ENCODE measurements around the gene EPS8L2.

Gene EPS8L2

DNA sequence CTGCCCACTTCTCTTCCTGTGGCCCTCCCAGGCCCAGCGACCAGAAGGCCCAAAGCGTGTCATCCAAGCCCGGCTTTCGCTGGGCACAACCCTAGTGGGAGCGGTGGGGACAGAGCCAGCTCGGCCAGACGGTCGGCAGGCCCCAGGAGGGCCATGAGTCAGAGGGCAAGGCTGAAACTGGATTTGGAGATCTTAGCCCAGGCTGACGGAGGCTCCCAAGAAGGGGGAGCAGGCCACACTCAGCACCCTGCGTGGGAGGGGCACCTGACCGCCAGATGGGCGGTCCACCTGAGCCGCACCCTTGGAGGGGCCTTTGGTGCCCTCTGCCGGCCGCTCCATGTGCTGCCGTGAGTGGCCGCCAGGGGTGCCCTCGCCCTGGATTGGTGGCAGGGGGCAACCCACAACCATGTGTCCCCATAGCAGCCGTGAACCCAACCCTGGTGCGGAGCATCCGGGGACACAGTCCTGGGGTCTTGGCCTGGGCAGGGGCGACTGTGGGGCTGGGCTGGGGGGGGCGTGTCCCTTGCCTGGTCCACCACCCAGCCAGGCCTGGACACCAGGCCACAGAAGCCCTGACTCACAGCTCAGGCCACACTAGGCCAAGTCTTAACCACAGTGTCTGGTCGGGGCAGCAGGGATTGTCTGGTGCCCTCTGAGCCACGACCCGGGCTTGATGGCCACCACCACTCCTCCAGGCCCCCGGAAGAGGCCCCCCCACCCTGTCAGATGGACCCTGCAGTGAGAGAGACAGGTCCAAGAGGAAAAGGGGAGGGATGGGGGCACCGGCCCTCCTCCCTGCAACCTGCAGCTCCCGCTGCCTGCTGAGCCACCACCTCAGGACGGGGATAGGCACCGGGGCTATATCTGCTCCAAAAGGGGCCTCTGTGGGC is 22.1 kb downstream of the EPS8L2 start:
- Histone ChIP-seq H3K9me3 (ENCODE audit: control insufficient read depth, insufficient read depth, low read depth, low read length) (no peaks in the 10 kb centered on the region), H3K36me3 (ENCODE audit: control insufficient read depth in 2 of 2, insufficient read depth in 1 of 2, low read length in 2 of 2) (no peaks in the 10 kb centered on the region), H3K4me3 (ENCODE audit: low read depth, low read length) (no peak overlapping the region), H3K27ac (ENCODE audit: extremely low read depth, low read depth, low read length) (no peak overlapping the region), H3K4me1 (ENCODE audit: control insufficient read depth, insufficient read depth, low read length) (no peaks in the 10 kb centered on the region; the same call in 1 of the 2 replicates)
- CTCF ChIA-PET, result interaction anchor here (0.6 to 3.1 kb wide), 16 partner anchors 9 to 374 kb away, joined by 3 to 17 read pairs (median 3); partner anchors contain the start of gene TMEM80
- POLR2A ChIA-PET, result no interaction called here
- 0 out of 2 replicates have a peak, but pooled peaks have one; percentile 23 for TF ChIP-seq ZFP69B (tag by site-specific recombination; IDR thresholded peaks at IDR 0.05)
- TF ChIP-seq KLF8 (tag by site-specific recombination; IDR thresholded peaks at IDR 0.05), result peak; percentile 58; the same call in 1 of the 2 replicates
- TF ChIP-seq, protein P1, sequence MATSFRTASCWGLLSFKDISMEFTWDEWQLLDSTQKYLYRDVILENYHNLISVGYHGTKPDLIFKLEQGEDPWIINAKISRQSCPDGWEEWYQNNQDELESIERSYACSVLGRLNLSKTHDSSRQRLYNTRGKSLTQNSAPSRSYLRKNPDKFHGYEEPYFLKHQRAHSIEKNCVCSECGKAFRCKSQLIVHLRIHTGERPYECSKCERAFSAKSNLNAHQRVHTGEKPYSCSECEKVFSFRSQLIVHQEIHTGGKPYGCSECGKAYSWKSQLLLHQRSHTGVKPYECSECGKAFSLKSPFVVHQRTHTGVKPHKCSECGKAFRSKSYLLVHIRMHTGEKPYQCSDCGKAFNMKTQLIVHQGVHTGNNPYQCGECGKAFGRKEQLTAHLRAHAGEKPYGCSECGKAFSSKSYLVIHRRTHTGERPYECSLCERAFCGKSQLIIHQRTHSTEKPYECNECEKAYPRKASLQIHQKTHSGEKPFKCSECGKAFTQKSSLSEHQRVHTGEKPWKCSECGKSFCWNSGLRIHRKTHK (tag by site-specific recombination; IDR thresholded peaks at IDR 0.05), result no peak
- TF ChIP-seq GLIS2 (tag by site-specific recombination; IDR thresholded peaks at IDR 0.05), result peak; percentile 82
- TF ChIP-seq ZFHX2 (tag by site-specific recombination; conservative IDR thresholded peaks at IDR 0.05), result peak; percentile 86
- TF ChIP-seq, protein P2, sequence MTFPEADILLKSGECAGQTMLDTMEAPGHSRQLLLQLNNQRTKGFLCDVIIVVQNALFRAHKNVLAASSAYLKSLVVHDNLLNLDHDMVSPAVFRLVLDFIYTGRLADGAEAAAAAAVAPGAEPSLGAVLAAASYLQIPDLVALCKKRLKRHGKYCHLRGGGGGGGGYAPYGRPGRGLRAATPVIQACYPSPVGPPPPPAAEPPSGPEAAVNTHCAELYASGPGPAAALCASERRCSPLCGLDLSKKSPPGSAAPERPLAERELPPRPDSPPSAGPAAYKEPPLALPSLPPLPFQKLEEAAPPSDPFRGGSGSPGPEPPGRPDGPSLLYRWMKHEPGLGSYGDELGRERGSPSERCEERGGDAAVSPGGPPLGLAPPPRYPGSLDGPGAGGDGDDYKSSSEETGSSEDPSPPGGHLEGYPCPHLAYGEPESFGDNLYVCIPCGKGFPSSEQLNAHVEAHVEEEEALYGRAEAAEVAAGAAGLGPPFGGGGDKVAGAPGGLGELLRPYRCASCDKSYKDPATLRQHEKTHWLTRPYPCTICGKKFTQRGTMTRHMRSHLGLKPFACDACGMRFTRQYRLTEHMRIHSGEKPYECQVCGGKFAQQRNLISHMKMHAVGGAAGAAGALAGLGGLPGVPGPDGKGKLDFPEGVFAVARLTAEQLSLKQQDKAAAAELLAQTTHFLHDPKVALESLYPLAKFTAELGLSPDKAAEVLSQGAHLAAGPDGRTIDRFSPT (tag by site-specific recombination; IDR thresholded peaks at IDR 0.05), result peak; percentile 88; the same call in 1 of the 2 replicates
- peak; percentile 64 for TF ChIP-seq GLIS1 (tag by site-specific recombination; IDR thresholded peaks at IDR 0.05)
- TF ChIP-seq KLF7 (tag by site-specific recombination; IDR thresholded peaks at IDR 0.05; ENCODE audit: borderline replicate concordance), result 0 out of 2 replicates have a peak, but pooled peaks have one; percentile 53
- TF ChIP-seq EGR2 (tag by site-specific recombination; IDR thresholded peaks at IDR 0.05; ENCODE audit: low read depth), result peak; percentile 54; the same call in 1 of the 2 replicates
- no peak for TF ChIP-seq ZNF114 (tag by site-specific recombination; IDR thresholded peaks at IDR 0.05)
- peak; percentile 54 for TF ChIP-seq ZEB2 (tag by site-specific recombination; IDR thresholded peaks at IDR 0.05)
- peak; percentile 32; the same call in 1 of the 2 replicates for TF ChIP-seq ZNF629 (tag by site-specific recombination; IDR thresholded peaks at IDR 0.05)
- TF ChIP-seq, protein P3, sequence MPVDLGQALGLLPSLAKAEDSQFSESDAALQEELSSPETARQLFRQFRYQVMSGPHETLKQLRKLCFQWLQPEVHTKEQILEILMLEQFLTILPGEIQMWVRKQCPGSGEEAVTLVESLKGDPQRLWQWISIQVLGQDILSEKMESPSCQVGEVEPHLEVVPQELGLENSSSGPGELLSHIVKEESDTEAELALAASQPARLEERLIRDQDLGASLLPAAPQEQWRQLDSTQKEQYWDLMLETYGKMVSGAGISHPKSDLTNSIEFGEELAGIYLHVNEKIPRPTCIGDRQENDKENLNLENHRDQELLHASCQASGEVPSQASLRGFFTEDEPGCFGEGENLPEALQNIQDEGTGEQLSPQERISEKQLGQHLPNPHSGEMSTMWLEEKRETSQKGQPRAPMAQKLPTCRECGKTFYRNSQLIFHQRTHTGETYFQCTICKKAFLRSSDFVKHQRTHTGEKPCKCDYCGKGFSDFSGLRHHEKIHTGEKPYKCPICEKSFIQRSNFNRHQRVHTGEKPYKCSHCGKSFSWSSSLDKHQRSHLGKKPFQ (tag by site-specific recombination; IDR thresholded peaks at IDR 0.05), result no peak
- peak; percentile 83 for TF ChIP-seq KLF9 (tag by site-specific recombination; IDR thresholded peaks at IDR 0.05; ENCODE audit: low read depth)
- peak; percentile 76; the same call in 1 of the 2 replicates for TF ChIP-seq ZNF223 (tag by site-specific recombination; IDR thresholded peaks at IDR 0.05)
- TF ChIP-seq, protein P4, sequence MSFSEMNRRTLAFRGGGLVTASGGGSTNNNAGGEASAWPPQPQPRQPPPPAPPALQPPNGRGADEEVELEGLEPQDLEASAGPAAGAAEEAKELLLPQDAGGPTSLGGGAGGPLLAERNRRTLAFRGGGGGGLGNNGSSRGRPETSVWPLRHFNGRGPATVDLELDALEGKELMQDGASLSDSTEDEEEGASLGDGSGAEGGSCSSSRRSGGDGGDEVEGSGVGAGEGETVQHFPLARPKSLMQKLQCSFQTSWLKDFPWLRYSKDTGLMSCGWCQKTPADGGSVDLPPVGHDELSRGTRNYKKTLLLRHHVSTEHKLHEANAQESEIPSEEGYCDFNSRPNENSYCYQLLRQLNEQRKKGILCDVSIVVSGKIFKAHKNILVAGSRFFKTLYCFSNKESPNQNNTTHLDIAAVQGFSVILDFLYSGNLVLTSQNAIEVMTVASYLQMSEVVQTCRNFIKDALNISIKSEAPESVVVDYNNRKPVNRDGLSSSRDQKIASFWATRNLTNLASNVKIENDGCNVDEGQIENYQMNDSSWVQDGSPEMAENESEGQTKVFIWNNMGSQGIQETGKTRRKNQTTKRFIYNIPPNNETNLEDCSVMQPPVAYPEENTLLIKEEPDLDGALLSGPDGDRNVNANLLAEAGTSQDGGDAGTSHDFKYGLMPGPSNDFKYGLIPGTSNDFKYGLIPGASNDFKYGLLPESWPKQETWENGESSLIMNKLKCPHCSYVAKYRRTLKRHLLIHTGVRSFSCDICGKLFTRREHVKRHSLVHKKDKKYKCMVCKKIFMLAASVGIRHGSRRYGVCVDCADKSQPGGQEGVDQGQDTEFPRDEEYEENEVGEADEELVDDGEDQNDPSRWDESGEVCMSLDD (tag by site-specific recombination; IDR thresholded peaks at IDR 0.05), result peak; percentile 59
- TF ChIP-seq ZNF423 (tag by site-specific recombination; IDR thresholded peaks at IDR 0.05), result peak; percentile 43; the same call in 1 of the 2 replicates
- no peak for TF ChIP-seq ZNF658 (tag by site-specific recombination; IDR thresholded peaks at IDR 0.05)
- TF ChIP-seq, protein P5, sequence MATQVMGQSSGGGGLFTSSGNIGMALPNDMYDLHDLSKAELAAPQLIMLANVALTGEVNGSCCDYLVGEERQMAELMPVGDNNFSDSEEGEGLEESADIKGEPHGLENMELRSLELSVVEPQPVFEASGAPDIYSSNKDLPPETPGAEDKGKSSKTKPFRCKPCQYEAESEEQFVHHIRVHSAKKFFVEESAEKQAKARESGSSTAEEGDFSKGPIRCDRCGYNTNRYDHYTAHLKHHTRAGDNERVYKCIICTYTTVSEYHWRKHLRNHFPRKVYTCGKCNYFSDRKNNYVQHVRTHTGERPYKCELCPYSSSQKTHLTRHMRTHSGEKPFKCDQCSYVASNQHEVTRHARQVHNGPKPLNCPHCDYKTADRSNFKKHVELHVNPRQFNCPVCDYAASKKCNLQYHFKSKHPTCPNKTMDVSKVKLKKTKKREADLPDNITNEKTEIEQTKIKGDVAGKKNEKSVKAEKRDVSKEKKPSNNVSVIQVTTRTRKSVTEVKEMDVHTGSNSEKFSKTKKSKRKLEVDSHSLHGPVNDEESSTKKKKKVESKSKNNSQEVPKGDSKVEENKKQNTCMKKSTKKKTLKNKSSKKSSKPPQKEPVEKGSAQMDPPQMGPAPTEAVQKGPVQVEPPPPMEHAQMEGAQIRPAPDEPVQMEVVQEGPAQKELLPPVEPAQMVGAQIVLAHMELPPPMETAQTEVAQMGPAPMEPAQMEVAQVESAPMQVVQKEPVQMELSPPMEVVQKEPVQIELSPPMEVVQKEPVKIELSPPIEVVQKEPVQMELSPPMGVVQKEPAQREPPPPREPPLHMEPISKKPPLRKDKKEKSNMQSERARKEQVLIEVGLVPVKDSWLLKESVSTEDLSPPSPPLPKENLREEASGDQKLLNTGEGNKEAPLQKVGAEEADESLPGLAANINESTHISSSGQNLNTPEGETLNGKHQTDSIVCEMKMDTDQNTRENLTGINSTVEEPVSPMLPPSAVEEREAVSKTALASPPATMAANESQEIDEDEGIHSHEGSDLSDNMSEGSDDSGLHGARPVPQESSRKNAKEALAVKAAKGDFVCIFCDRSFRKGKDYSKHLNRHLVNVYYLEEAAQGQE (tag by site-specific recombination; IDR thresholded peaks at IDR 0.05), result no peak
- TF ChIP-seq ZNF561 (tag by site-specific recombination; IDR thresholded peaks at IDR 0.05; ENCODE audit: borderline replicate concordance), result 0 out of 2 replicates have a peak, but pooled peaks have one; percentile 48
- TF ChIP-seq KLF1 (tag by site-specific recombination; IDR thresholded peaks at IDR 0.05), result peak; percentile 85
- TF ChIP-seq KLF10 (tag by site-specific recombination; IDR thresholded peaks at IDR 0.05), result 0 out of 2 replicates have a peak, but pooled peaks have one; percentile 32
- TF ChIP-seq GLI2 (tag by site-specific recombination; IDR thresholded peaks at IDR 0.05; ENCODE audit: borderline replicate concordance, low read depth), result no peak
- TF ChIP-seq ZNF654 (tag by site-specific recombination; IDR thresholded peaks at IDR 0.05; ENCODE audit: low read depth), result peak; percentile 30; the same call in 1 of the 2 replicates
- TF ChIP-seq MZF1 (tag by site-specific recombination; IDR thresholded peaks at IDR 0.05; ENCODE audit: borderline replicate concordance), result no peak
